Gastrocnemius medialis (tissue), 4 donors: ENCODE data around the gene ISG20L2. TPM values are rescaled to one million over a fixed set of nuclear protein-coding genes. Genes with fewer than 3 reads are reported as not detected.

Source experiments
- ATAC-seq, 2 donors: fragments of 150-250 bp; one replicate each; pipeline ENCODE4 v1.9.1; 2016
- DNase-seq, 2 donors: peaks; one replicate each; pipeline ENCODE4 v3.0.0-alpha.2; 2019
- H3K27ac ChIP-seq, 4 donors: fragments of 200-600 bp; sonication (generic); 1 replicate in 1 of 4; 2 replicates in 3 of 4; pipeline ENCODE4 v1.5.1; 2016 to 2018; ENCODE audit warnings: mild to moderate bottlenecking in 2 of 4, moderate library complexity in 1 of 4
- H3K27me3 ChIP-seq, 3 donors: fragments of 200-600 bp; sonication (generic) in 2 of 3; 1 replicate in 1 of 3; 2 replicates in 2 of 3; pipeline versions ENCODE4 v1.5.1 to v1.6.0; 2016 to 2019; ENCODE audit warnings: mild to moderate bottlenecking in 1 of 3, moderate library complexity in 1 of 3
- H3K36me3 ChIP-seq, 2 donors: fragments of 200-600 bp; sonication (generic) in 1 of 2; one replicate each; pipeline ENCODE4 v1.5.1; 2017 to 2018
- H3K4me1 ChIP-seq, 2 donors: fragments of 200-600 bp; sonication (generic) in 1 of 2; one replicate each; pipeline ENCODE4 v1.5.1; 2016 to 2017; ENCODE audit warnings: mild to moderate bottlenecking in 2 of 2
- H3K4me3 ChIP-seq, 4 donors: fragments of 200-600 bp; sonication (generic) in 3 of 4; 1 replicate in 1 of 4; 2 replicates in 3 of 4; pipeline ENCODE4 v1.5.1; 2016 to 2019; ENCODE audit warnings: mild to moderate bottlenecking in 2 of 4
- H3K9me3 ChIP-seq, 3 donors: fragments of 200-600 bp; sonication (generic) in 2 of 3; 1 replicate in 1 of 3; 2 replicates in 2 of 3; pipeline ENCODE4 v1.5.1; 2016 to 2019
- POLR2A ChIP-seq, 2 donors: fragments of 450-650 bp; IDR thresholded peaks; one replicate each; pipeline ENCODE4 v1.6.1; 2017; ENCODE audit warnings: antibody characterized with exemption in 2 of 2, mild to moderate bottlenecking in 2 of 2, moderate library complexity in 2 of 2
- in situ Hi-C, 4 donors: fragments of 200-750 bp; cut with MboI; loops; one replicate each; pipeline versions ENCODE4 v1.15.0 to v1.8.0; 2017; ENCODE audit warnings: low sequenced_read_pairs in 4 of 4
- intact Hi-C: fragments of 100-400 bp; cut with DNase I; formaldehyde crosslinking; loops from one replicate; pipeline ENCODE4 v1.15.1; 2023; ENCODE audit warnings: low total_unique reads
- total RNA-seq, 4 donors: library from RNA; depleted of rRNA; stranded (reverse); fragments of >200 nt; gene quantifications; one replicate each; pipeline versions ENCODE4 v1.1.0 to v1.2.3, GENCODE V29; 2016
- TF ChIP-seq, protein P1 (sequence below), 5 experiments: fragments of 450-650 bp in 3 of 5; fragments of 200-600 bp in 2 of 5; sonication (generic) in 2 of 5; IDR thresholded peaks in 4 of 5; conservative IDR thresholded peaks in 1 of 5; 1 replicate in 4 of 5; 2 replicates in 1 of 5; pipeline ENCODE4 v1.5.1; 2016 to 2019; ENCODE audit warnings: antibody characterized with exemption in 5 of 5, mild to moderate bottlenecking in 3 of 5, moderate library complexity in 3 of 5

Gene ISG20L2
- total RNA-seq, 4 donors from 2014 or later, result 9.5 to 16.4 (median 15.1) TPM

DNA sequence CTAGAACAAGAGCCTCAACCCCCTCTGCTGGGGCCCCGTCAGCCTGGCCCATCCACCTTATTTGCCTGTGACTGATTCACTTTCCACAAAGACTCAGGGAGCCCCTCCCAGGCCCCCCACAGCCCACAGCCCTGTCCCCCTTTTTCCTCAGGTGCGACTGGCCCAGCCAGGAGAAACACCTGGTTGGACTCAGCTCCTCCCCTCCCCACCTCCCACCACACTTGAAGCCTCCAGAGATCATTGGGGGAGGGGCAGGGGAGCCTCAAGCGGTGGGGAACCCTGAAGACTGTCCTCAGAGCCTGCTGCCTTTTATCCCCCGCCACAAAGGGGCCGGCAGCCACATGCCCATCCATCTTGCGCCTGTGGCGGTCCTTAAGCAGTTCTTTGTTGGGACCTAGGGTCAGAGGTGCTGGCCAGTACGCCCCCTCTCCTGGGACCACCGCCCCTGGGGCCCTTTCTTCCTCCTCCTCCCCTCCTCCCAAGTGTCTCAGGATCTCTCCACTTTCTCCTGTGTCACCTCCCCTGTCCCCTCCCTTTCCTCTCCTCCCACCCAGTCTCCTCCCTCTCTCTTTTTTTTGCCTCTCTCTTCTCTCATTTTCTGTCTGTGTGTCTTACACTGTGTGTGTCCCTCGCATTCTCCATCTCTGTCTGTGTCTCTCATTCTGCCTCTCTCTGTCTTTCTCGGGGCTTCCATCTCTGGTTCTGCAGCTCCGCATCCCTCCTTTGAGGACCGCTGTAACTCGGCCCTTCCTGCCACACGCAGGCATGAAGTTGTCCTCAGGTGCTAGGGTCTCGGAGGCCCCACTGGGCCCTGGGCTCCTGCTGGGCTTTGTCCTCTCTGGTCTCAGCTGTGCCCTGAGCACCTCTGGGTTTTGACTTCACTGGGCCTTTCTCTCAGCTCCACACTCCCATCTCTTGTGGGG lies 35.4 kb downstream of the ISG20L2 start:
- TF ChIP-seq, protein P1, sequence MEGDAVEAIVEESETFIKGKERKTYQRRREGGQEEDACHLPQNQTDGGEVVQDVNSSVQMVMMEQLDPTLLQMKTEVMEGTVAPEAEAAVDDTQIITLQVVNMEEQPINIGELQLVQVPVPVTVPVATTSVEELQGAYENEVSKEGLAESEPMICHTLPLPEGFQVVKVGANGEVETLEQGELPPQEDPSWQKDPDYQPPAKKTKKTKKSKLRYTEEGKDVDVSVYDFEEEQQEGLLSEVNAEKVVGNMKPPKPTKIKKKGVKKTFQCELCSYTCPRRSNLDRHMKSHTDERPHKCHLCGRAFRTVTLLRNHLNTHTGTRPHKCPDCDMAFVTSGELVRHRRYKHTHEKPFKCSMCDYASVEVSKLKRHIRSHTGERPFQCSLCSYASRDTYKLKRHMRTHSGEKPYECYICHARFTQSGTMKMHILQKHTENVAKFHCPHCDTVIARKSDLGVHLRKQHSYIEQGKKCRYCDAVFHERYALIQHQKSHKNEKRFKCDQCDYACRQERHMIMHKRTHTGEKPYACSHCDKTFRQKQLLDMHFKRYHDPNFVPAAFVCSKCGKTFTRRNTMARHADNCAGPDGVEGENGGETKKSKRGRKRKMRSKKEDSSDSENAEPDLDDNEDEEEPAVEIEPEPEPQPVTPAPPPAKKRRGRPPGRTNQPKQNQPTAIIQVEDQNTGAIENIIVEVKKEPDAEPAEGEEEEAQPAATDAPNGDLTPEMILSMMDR (IDR thresholded peaks at IDR 0.05 in 4 of 5, conservative IDR thresholded peaks at IDR 0.05 in 1 of 5), result no peak
- no peak for TF ChIP-seq POLR2A (IDR thresholded peaks at IDR 0.05)
- H3K4me3 ChIP-seq, result no peak overlapping the region
- DNase-seq, result no peak
- no peaks in the 10 kb centered on the region for H3K36me3 ChIP-seq
- ATAC-seq, result no peak
- peaks cover 0 to 2% (median 0%) of the 10 kb centered on the region in 3 donors for H3K27me3 ChIP-seq
- no peaks in the 10 kb centered on the region for H3K9me3 ChIP-seq
- in situ Hi-C loops (loop anchor here in 2 of 4 donors (25.0 kb wide), 2 partner anchors 169 to 194 kb away; partner anchors contain the start of genes INSRR (in 1 of the 2), NTRK1 (in 1 of the 2) and PEAR1 (in 1 of the 2)), intact Hi-C loops (no loop called here)
- peaks cover 9 to 13% of the 10 kb centered on the region in 2 donors for H3K4me1 ChIP-seq
- H3K27ac ChIP-seq, result no peak overlapping the region

DNA sequence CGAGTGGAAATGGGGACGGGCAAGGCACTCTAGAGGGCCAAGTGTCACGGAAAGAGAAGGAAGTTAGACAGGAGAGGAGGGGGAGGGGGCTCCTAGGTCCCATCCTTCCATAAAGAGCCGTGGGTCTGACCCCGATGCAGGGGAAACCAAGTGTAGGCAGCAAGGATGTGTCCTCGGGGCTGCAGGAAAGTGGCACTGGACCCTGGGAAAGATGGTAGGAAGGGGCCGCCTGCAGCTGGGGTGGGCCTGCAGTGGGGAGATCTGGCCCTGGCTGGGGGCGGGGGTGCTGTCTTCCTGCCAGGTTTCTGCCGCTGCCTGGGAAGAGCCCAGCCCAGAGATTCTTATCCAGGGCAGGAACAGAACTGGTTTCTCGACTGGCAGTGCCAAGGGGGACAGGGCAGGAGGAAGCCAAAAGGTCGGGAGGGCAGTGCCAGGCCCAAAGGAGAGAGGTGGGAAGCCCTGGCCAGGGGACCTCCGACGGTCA lies 36.1 kb downstream of the ISG20L2 start:
- Histone ChIP-seq H3K9me3 (no peaks in the 10 kb centered on the region), H3K36me3 (no peaks in the 10 kb centered on the region), H3K4me3 (no peak overlapping the region), H3K27me3 (peaks cover 0 to 2% (median 0%) of the 10 kb centered on the region in 3 donors), H3K4me1 (peaks cover 9 to 13% of the 10 kb centered on the region in 2 donors), H3K27ac (no peak overlapping the region)
- in situ Hi-C loops, result loop anchor here in 2 of 4 donors (25.0 kb wide), 2 partner anchors 170 to 195 kb away; partner anchors contain the start of genes INSRR (in 1 of the 2), NTRK1 (in 1 of the 2) and PEAR1 (in 1 of the 2)
- ATAC-seq (no peak), DNase-seq (no peak)
- intact Hi-C loops, result no loop called here
- TF ChIP-seq, protein P1 (IDR thresholded peaks at IDR 0.05 in 4 of 5, conservative IDR thresholded peaks at IDR 0.05 in 1 of 5), result no peak
- no peak for TF ChIP-seq POLR2A (IDR thresholded peaks at IDR 0.05)

DNA sequence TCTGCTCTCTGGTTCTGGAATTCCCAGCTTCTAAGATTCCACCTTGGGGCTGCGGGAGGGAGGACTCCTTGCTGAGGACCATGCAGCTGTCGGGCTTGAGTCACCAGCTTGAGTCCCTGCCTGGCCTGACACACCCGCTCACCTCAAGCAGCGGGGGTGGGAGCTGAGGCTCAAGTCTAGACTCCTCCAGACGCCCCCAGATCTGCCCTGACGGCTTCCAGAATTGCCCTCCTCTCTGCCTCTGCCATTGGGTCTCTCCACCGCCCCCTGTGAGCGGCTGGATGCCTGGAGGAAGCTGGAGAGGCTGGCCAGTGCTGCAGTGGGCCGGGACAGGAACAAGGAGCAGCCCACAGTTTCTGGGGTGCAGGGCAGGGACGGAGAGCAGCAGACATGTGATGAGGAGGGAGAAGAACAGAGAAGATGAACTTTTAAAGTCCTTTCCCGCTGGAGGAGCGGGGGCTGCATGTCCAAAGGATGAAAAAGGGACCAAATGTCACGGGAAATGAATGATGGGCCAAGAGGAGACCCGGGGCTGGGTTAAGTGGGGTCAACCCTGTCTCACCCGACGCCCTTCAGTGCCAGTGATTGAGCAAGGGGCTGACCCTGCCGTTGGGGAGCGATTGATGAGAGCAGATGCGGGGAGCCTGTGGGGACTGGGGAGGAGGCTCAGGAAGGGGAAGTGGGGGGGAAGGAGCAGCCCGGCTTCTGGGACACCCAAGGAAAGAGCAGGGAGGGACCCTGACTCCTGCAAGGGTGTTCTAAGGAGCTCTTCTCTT lies 36.7 kb downstream of the ISG20L2 start:
- Histone ChIP-seq H3K27me3 (peaks cover 0 to 2% (median 0%) of the 10 kb centered on the region in 3 donors), H3K4me1 (peaks cover 9 to 13% of the 10 kb centered on the region in 2 donors), H3K27ac (no peak overlapping the region), H3K9me3 (no peaks in the 10 kb centered on the region), H3K4me3 (no peak overlapping the region), H3K36me3 (no peaks in the 10 kb centered on the region)
- intact Hi-C loops (no loop called here), in situ Hi-C loops (loop anchor here in 2 of 4 donors (25.0 kb wide), 2 partner anchors 170 to 195 kb away; partner anchors contain the start of genes INSRR (in 1 of the 2), NTRK1 (in 1 of the 2) and PEAR1 (in 1 of the 2))
- no peak for DNase-seq
- no peak for ATAC-seq
- TF ChIP-seq, protein P1 (IDR thresholded peaks at IDR 0.05 in 4 of 5, conservative IDR thresholded peaks at IDR 0.05 in 1 of 5), result no peak
- TF ChIP-seq POLR2A (IDR thresholded peaks at IDR 0.05), result no peak

DNA sequence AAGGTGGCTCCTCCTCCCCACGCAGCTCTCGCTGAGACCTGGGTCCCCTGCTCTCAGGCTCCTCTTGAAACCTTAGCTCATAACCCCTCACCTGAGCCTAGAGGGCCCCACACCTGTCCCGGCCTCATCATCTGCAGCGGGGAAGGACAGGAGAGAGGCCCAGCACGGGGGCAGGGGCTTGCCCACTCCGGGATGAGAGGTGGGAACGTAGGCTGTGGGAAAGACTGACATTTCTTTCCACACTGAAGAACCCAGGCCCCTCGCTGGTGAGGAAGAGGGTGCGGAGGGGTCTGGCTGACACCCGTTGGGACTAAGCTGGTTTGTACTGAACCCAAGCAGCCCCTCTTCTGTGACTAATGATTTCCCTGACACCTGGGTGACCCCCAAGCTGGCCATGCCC lies 37.4 kb downstream of the ISG20L2 start:
- Histone ChIP-seq H3K9me3 (no peaks in the 10 kb centered on the region), H3K27me3 (peaks cover 0 to 2% (median 0%) of the 10 kb centered on the region in 3 donors), H3K4me3 (no peak overlapping the region), H3K4me1 (peaks cover 9 to 13% of the 10 kb centered on the region in 2 donors), H3K36me3 (no peaks in the 10 kb centered on the region), H3K27ac (no peak overlapping the region)
- no peak for DNase-seq
- intact Hi-C loops (no loop called here), in situ Hi-C loops (loop anchor here in 2 of 4 donors (25.0 kb wide), 2 partner anchors 171 to 196 kb away; partner anchors contain the start of genes INSRR (in 1 of the 2), NTRK1 (in 1 of the 2) and PEAR1 (in 1 of the 2))
- ATAC-seq, result no peak
- TF ChIP-seq, protein P1 (IDR thresholded peaks at IDR 0.05 in 4 of 5, conservative IDR thresholded peaks at IDR 0.05 in 1 of 5), result no peak
